Measurements from ENCODE around the gene CNOT6.

Gene CNOT6

GRCh38 chr5:180545248-180545647 is 51.1 kb downstream of the CNOT6 start:
- peaks cover 30% of the 10 kb centered on the region for H4K20me1 ChIP-seq (ENCODE audit: insufficient read depth, low read length)
- DNase-seq: no peak
- ATAC-seq (ENCODE audit: insufficient read depth, low read depth): no peak

GRCh38 chr5:180548563-180548962 is 54.4 kb downstream of the CNOT6 start:
- Histone ChIP-seq H3K4me2 (ENCODE audit: insufficient read depth, low read length) (no peak overlapping the region), H3K36me3 (ENCODE audit: insufficient read depth, low read length) (peaks cover 86% of the 10 kb centered on the region), H2AFZ (ENCODE audit: low read depth, low read length) (no peak overlapping the region), H3K27me3 (ENCODE audit: insufficient read depth, low read length, poor library complexity) (no peaks in the 10 kb centered on the region), H3K4me1 (ENCODE audit: insufficient read depth, low read length) (no peaks in the 10 kb centered on the region), H3K27ac (ENCODE audit: low read length) (no peak overlapping the region), H3K79me2 (ENCODE audit: insufficient read depth, low read length) (peaks cover 69% of the 10 kb centered on the region), H3K9me3 (ENCODE audit: insufficient read depth, low read length, severe bottlenecking) (no peaks in the 10 kb centered on the region), H4K20me1 (ENCODE audit: insufficient read depth, low read length) (peaks cover 25% of the 10 kb centered on the region), H3K4me3 (ENCODE audit: low read depth in 1 of 2, low read length in 2 of 2) (no peak overlapping the region), H3K9ac (ENCODE audit: low read depth, low read length) (no peak overlapping the region)
- DNase-seq (no peak), ATAC-seq (ENCODE audit: insufficient read depth, low read depth) (no peak)
- TF ChIP-seq CTCF (IDR thresholded peaks at IDR 0.05; ENCODE audit: borderline replicate concordance, extremely low read depth, low read length, poor library complexity, severe bottlenecking) (no peak), EZH2 (IDR thresholded peaks at IDR 0.05; ENCODE audit: borderline replicate concordance, low read depth, low read length, severe bottlenecking) (no peak)

More at GRCh38 chr5:180545248-180545647, 51.1 kb downstream of the CNOT6 start:
- Histone ChIP-seq H3K36me3 (ENCODE audit: insufficient read depth, low read length) (peaks cover 82% of the 10 kb centered on the region), H3K4me2 (ENCODE audit: insufficient read depth, low read length) (no peak overlapping the region), H3K79me2 (ENCODE audit: insufficient read depth, low read length) (peaks cover 89% of the 10 kb centered on the region), H2AFZ (ENCODE audit: low read depth, low read length) (no peak overlapping the region), H3K27me3 (ENCODE audit: insufficient read depth, low read length, poor library complexity) (no peaks in the 10 kb centered on the region), H3K4me1 (ENCODE audit: insufficient read depth, low read length) (no peaks in the 10 kb centered on the region), H3K27ac (ENCODE audit: low read length) (no peak overlapping the region), H3K9me3 (ENCODE audit: insufficient read depth, low read length, severe bottlenecking) (no peaks in the 10 kb centered on the region), H3K9ac (ENCODE audit: low read depth, low read length) (no peak overlapping the region), H3K4me3 (ENCODE audit: low read depth in 1 of 2, low read length in 2 of 2) (no peak overlapping the region)
- TF ChIP-seq EZH2 (IDR thresholded peaks at IDR 0.05; ENCODE audit: borderline replicate concordance, low read depth, low read length, severe bottlenecking) (no peak), CTCF (IDR thresholded peaks at IDR 0.05; ENCODE audit: borderline replicate concordance, extremely low read depth, low read length, poor library complexity, severe bottlenecking) (no peak)

GRCh38 chr5:180553530-180553929 is 59.4 kb downstream of the CNOT6 start:
- no peak overlapping the region for H2AFZ ChIP-seq (ENCODE audit: low read depth, low read length)
- ATAC-seq (ENCODE audit: insufficient read depth, low read depth): no peak
- H3K4me1 ChIP-seq (ENCODE audit: insufficient read depth, low read length): no peaks in the 10 kb centered on the region
- H4K20me1 ChIP-seq (ENCODE audit: insufficient read depth, low read length): peaks cover 11% of the 10 kb centered on the region
- H3K79me2 ChIP-seq (ENCODE audit: insufficient read depth, low read length): peaks cover 59% of the 10 kb centered on the region
- TF ChIP-seq EZH2 (IDR thresholded peaks at IDR 0.05; ENCODE audit: borderline replicate concordance, low read depth, low read length, severe bottlenecking): no peak
- TF ChIP-seq CTCF (IDR thresholded peaks at IDR 0.05; ENCODE audit: borderline replicate concordance, extremely low read depth, low read length, poor library complexity, severe bottlenecking): no peak
- H3K36me3 ChIP-seq (ENCODE audit: insufficient read depth, low read length): peaks cover 87% of the 10 kb centered on the region
- H3K9me3 ChIP-seq (ENCODE audit: insufficient read depth, low read length, severe bottlenecking): no peaks in the 10 kb centered on the region
- no peak overlapping the region for H3K4me3 ChIP-seq (ENCODE audit: low read depth in 1 of 2, low read length in 2 of 2)
- no peak for DNase-seq
- H3K27me3 ChIP-seq (ENCODE audit: insufficient read depth, low read length, poor library complexity): no peaks in the 10 kb centered on the region
- no peak overlapping the region for H3K27ac ChIP-seq (ENCODE audit: low read length)
- H3K9ac ChIP-seq (ENCODE audit: low read depth, low read length): no peak overlapping the region
- no peak overlapping the region for H3K4me2 ChIP-seq (ENCODE audit: insufficient read depth, low read length)
